HG03097 (cell line): ENCODE results near the gene TTLL7.
"Not testable (repeated sequence)": the region's sequence is repeated elsewhere in the genome, so short reads cannot be mapped to it uniquely, and the experiment has no call there.

ENCODE experiments used
- ATAC-seq: cut with Tn5 transposase; IDR thresholded peaks from one replicate; pipeline ENCODE4 v1.9.1; 2021; ENCODE audit not compliant: unreplicated experiment, low FRiP score

TTLL7 gene

DNA sequence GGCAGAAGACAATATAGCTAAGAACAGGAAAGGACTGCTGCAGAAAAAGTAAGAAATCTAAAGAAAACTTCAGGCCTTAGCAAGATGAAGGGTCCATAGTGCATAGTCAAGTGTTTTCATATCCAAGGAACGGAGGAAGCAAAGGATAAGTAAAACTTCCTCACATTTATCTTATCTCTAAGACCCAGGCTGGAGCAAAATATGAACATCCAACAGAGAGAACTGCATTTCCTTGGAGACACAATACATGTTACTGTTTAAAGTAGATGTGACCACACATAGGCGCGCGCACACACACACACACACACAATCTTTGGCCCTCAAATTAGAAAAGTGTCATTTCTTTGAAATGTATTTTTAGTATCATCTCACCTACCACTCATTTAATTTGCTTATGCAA is 66.7 kb downstream of the TTLL7 start:
- ATAC-seq: no peak

DNA sequence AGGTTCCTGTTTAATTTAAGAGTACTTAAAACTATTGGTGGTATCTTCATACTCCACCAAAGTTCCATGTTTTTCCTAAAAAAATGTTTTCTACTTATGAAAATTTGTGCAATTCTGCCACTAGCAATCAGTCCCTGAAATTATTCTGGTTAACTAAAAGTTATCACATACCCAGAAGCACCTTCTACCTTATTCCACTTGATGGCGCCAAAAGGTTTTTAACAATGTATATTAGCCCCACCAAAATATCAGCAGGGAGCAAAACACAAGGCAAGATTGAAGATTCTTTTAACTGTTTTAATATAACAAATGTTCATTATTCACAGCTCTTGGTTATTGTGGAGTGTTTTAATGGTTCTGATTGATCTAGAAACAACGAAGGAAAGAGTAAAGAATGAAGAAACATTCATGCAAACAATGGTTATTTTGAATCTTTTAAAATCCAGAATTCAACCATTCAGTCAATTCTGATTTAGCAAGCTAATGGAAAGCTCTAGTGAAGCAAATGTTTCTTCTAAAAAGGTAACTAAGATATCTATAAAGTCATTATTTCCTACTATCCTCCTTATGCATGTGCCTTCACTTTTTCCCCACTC is 67.2 kb downstream of the TTLL7 start:
- ATAC-seq: no peak

DNA sequence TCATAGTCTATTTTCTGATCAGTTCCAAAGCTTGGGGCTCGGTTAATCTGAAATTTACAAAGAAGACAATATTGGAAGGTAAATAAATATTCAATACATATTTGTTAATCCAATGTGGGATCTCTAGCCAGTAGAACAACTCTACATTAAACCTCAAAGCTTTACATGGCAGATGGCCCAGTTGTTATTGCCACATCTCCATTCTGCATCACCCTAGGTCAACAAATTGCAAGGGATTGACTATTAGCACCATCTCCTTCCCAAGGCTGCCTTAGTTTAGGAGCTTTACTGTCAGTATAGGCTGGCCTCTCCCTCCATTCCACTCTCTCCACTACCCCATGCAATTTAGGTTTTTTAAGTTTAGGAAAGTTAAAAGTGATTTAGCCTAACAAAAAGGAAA is 69.7 kb downstream of the TTLL7 start:
- no peak for ATAC-seq

DNA sequence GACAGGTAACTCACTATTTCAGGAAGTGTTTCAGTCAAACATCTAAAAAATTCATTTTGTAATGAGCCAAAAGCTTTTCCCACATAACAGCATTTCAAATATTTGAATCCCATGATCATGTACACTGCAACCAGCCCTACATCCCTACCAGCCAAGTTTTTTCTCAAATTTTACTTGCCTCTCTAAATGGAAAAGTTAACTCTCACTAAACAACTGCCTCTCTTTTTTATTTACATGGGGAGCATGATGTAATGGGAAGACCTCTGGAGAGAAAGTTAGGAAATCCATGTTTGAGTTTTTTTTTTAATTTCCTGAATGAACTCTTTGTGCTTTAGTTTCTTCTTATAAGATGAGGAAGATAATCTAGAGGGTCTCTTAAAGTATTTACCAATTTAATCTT is 70.5 kb downstream of the TTLL7 start:
- no peak for ATAC-seq

GRCh38 chr1:83927701-83928100 is 71.2 kb downstream of the TTLL7 start:
- no peak for ATAC-seq

DNA sequence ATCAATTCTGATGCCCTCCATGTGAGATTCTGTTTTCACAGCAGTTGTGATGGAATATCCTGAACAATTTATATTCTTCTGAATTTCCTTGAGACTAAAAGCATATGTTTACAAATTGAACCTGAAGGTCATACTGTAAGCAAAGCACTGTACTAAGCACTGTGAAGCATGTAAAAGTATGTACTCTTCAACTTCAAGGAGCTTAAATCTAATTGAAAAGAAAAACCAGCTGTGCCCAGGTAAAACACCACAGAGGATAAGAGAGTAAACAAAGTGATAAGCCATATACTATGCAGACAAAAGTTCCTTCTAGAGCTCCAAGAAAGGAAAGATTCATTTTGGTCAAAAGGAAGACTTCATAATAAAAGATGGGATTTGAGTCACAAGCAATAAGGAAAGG is 71.9 kb downstream of the TTLL7 start:
- ATAC-seq: no peak

DNA sequence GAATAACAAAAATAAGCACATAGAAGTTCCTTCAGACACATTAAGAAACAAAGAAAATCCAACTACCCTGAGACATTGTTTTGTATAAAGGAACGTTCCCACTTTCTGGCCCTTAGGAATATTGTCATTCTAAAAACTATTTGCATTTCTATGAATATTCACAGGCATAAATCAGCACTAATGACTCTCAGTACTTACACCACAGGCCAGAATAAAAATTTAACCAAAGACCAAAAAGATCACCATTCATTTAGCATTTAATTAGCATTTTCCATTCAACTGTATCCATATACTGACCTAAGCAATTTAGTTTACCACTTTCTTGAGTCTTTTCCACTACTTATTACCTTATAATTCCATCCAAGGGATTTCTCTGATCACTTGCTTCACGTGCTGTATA is 75.4 kb downstream of the TTLL7 start:
- no peak for ATAC-seq

- no peak for ATAC-seq
Observed at GRCh38 chr1:83922431-83922830, 76.5 kb downstream of the TTLL7 start.

GRCh38 chr1:83920320-83920719 is 78.6 kb downstream of the TTLL7 start:
- no peak for ATAC-seq

DNA sequence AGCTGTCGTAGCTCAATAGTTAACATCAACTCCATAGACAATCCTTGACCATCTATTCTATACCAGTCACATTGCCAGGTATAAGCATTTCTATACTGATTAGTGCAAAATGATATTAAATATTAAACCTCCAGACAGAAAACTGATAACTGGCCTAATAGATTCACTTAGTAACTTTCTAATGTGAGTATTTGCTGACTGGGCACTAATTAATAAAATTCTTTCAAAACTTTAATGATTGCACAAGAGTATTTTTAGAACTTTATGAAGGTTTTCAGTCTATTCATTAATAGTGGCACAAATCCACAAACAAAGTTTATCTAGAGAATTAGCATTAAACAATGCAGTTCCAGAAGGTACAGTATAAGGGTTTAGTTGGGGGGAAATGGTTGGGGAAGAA is 79.1 kb downstream of the TTLL7 start:
- ATAC-seq: no peak

- ATAC-seq: no peak
Observed at GRCh38 chr1:83918688-83919285, 80.1 kb downstream of the TTLL7 start.

DNA sequence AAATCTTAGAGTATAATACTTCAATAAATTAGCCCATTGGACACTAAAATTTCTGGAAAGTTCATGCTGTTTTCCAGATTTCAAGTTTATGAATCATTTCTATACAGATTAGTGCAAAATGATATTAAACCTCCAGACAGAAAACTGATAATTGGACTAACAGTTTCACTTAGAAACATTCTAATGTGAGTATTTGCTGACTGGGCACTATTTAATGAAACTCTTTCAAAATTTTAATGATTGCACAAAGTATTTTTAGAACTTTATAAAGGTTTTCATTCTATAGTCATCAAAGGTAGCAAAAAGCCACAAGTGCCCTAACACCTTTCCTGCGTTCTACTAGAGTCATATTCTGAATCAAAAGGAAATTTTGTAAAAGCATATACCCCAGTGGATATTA is 81.0 kb downstream of the TTLL7 start:
- no peak for ATAC-seq

DNA sequence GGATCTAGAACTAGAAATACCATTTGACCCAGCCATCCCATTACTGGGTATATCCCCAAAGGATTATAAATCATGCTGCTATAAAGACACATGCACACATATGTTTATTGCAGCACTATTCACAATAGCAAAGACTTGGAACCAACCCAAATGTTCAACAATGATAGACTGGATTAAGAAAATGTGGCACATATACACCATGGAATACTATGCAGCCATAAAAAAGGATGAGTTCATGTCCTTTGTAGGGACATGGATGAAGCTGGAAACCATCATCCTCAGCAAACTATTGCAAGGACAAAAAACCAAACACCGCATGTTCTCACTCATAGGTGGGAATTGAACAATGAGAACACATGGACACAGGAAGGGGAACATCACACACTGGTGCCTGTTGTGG is 82.8 kb downstream of the TTLL7 start:
- not testable (repeated sequence) for ATAC-seq

DNA sequence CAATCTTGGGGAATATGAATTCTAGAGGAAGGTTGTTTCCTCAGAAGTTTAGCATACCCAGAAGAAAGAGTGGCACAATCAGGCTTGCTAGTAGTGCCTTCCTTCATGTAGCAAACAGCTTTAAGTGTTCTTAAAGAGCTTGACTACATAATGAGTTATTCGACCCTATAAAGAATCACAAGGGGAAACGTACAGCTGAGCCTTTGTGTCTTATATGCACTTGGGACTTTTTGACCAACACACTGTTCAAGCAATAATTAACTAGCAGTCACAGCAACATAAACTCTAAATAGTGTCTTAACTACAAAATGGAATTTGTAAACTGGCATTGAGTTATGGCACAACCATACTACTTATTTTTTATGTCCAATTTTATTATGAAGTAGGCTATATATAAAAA is 86.1 kb downstream of the TTLL7 start:
- no peak for ATAC-seq

DNA sequence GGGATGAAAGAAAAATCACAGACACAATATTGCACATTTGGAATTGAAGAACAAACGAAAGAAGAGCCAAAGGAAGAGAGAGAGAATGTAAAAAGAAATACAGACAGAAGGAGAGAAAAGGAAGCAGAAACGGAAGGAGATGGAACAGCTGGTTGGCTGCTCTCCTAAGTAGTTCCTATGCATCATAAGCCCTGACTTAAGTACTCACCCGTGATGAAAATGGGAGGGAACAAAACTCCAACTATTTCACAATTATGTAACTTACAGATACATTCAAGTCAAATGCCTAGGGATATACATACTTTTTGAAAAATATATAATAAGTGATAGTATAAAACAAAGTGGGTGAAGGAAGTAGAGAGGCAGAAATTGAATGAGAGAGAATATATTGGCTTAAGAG is 88.5 kb downstream of the TTLL7 start:
- no peak for ATAC-seq

GRCh38 chr1:83909687-83910086 is 89.2 kb downstream of the TTLL7 start:
- no peak for ATAC-seq

GRCh38 chr1:83905315-83905907 is 93.5 kb downstream of the TTLL7 start:
- no peak for ATAC-seq

- ATAC-seq: no peak
Observed at GRCh38 chr1:83901547-83902155, 97.3 kb downstream of the TTLL7 start.

- ATAC-seq: no peak
Observed at GRCh38 chr1:83900524-83900923, 98.4 kb downstream of the TTLL7 start.

GRCh38 chr1:83897516-83897915 is 101.4 kb downstream of the TTLL7 start:
- ATAC-seq: no peak

DNA sequence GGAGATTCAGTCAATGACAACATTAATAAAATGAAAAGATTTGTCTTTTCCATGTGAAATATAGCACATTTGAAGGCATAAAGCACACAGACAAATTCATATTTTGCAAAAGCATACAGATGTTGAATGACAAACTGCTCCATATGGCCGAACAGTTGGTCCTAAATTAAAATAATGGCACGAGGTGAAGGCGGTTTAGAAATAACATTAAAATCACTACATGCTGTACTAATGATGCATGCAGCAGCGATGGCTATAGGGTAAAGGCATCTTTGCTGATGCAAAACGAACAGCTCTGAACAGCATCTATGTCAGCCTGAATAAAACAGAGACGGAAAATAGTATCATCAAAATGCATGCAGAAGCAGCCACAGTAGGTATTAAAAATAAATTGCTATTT is 102.6 kb downstream of the TTLL7 start:
- ATAC-seq: no peak

DNA sequence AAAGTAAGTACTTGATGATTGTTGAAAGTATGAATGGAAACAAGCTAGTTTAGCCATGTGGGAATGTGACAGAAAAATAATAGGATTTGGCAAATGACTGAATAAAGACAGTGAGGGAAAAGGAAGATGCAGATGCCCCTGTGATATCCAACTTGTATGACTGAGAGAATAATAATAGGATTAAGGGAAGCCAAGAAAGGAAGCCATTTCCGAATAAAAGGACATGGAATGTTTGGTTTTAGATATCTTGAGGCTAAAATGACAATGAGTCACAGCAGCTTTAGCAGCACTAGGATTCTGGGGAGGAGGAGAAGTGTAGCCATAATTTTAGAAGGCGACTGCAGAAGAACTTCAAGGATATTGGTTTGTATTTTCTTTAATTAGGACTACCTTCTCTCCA is 109.2 kb downstream of the TTLL7 start:
- no peak for ATAC-seq
